HG03442 (cell line): Measurements from ENCODE around the gene TAC3.
"Not testable (repeated sequence)": the region's sequence is repeated elsewhere in the genome, so short reads cannot be mapped to it uniquely, and the experiment has no call there.

Source experiments
- ATAC-seq: cut with Tn5 transposase; IDR thresholded peaks from one replicate; pipeline ENCODE4 v1.9.1; 2021; ENCODE audit warnings: mild to moderate bottlenecking, moderate library complexity; ENCODE audit not compliant: unreplicated experiment

Gene TAC3

DNA sequence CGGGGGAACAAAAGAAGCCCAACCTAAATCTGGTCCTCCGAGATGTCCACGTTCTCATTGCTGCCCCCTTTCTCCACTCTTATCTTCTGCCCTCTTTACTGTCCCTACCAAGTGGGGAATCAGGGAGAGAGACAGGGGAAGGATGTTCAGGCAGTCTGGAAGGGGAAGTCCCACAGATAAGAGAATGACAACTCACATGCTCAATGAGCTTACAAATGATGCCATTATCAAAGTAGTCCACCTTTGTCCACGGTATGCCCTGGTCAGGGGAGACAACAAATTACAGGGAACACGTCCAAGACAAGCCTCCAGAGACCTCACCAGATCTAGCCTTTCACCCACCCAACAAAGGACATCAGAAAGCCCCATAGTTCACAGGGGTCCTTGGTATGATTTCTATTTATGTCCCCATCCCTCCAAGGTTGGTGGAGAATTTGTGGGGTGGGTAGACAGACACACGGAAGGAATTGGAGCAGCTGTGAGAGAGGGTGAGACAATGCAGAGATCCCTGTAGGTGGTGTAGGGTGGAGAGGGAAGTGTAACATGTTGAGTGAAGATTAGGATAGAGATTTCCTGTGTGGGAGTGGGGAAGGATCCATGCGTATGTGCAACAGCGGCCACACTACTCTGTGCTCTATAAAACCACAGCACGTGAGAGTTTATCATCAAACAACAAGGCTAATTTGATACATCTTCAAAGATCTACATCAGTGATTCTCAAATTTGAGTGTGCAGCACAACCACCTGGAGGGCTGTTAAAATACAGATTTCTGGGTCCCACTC lies 22.9 kb upstream of the TAC3 start:
- no peak for ATAC-seq

DNA sequence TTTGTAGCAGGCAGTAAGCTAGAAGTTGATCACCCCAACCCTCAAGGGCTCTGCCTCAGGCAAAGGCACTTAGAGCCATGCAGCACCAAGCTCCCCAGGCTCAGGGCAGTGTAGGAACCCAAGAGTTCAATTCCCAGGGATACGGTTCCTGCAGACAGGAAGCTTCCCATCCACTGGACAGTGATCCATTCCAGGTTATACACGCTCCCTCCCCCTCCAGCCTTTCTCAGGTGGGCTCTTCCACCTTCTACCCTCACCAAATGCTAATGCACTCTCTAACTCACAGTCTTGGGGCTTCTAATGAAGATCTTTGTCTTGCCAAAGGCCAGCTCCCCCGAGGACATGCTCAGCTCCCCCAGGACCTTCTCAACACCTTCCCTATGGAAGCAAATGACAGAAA lies 20.9 kb upstream of the TAC3 start:
- ATAC-seq, result no peak

DNA sequence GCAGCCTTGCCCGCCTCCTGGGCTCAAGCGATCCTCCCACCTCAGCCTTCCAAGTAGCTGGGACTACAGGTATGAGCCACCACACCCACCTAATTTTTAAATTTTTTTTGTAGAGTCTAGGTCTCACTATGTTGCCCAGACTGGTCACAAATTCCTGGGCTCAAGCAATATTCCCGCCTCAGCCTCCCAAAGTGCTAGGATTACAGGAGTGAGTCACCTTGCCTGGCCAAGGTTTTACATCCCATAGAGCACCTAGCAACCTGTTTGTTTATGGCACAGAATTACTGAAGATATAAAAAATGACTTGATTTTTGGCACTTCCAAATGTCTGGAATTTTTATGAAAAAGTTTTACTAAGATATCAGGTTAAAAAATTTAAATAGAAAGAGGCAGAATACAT lies 17.1 kb upstream of the TAC3 start:
- no peak for ATAC-seq

DNA sequence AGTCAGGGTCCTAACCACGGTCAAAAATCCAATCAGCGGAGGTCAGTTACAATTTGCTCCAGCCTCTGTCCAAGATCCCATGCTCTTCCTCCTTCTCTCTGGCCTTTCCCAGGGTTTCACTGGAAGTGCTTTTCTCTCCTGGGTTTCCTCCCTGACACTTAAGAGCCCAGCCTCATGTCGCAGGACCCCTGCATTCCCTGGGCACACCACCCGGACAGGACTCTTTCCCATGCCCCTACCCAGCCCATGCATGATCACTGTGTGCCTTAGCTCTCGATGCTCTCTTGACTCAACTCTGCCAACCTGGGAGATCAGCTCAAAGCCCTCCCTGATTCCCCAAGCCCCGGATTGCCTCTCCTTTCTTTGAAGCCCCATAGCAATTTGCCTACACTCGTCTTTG lies 15.5 kb upstream of the TAC3 start:
- no peak for ATAC-seq

DNA sequence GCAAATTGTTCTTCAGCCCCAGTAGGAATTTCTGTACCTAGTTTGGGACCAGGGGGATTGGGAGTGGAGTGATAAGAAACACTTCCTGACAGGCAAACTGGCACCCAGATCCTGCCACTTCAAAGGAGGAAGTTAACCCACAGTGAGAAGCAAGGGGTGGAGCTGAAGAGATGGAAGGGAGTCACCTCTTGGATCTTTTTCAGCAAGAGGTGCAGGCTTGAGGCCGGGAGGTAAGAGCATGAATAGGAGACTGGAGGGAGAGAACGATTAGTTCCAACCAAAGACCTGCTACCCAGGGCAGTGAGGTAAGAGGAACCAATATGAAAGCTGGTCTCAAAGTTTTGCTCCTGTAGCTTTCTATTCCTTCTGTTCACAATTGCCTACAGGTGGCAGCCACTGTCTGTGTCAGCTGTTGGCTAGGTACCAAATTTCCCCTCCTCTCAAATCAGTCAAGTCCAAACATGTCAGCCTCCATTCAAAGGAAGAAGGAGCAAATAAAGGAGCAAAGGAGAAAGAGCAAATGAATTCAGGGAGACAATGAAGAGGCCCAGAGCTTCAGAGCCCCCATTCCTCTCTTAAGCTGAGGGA lies 14.9 kb upstream of the TAC3 start:
- ATAC-seq, result no peak

DNA sequence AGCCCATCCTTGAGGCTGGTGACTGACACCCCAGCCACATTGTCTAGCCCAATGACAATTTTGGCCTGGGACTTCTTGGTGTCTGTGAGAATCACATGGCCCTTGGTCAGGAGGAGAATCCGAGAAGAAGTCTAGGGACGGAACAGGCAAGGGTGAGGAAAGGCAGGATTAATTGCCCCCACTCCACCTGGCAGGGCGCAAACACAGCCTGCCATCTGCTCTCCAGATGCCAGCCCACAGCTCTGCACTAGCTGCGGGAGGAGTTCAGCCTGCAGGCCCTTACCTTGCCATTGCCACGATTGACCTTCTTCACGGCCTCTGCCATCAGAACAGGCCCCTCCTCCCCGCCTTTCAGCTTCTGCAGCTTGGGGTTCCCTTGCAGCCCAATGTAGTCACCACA lies 13.1 kb upstream of the TAC3 start:
- ATAC-seq, result no peak

DNA sequence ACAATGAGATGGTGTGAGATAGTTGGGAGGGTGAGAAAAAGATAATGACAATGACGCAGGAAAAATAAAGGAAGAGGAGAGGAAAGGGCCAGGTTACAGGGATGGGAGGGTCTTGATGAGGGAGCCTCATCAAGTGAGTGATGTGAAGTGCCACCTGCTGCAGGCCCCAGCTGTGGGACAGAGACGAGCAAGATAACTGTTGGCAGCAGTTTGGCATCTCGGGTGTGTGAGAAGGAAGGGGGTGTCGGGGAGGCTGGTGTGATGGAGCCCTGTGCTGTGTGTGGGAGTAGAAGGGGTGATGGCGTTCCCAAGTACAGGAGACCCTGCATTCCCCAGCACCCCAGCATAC lies 11.4 kb upstream of the TAC3 start:
- no peak for ATAC-seq

DNA sequence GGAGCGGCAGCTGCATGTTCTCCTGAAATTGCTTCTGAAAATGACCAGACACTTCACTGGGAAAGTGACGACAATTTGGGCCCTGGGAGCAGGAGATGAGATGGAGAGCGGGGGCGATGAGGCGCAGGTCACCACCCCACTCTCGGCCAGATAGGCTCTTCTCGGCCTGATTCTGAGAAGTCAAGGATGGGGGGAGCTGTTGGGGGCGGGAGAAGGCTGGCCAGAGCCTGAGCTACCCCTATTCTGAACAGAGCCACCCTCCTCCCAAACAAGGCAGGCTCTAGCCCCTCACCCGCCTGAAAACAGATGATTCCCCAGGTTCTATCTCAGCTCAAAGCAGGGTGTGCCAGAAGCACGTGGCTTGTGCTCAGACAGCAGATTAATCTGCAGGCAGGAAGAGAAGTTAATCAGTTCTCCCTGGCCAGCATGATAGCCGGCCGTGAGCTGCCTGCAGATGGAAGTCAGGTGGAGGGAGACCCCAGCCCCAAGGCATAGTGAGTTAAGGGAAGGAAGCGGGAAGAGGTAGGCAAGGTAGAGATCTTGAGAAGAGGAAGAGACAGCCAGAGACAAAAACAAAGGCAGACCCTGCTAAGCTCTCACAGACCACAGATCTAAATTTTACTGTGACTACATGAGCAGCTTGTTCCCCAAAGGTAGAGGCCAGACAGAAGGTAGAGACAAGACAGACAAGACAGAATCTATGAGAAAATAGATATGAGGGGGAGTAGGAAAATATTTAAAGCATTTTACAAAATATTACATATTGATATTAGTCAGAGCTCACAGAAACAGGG lies 10.9 kb upstream of the TAC3 start:
- no peak for ATAC-seq

DNA sequence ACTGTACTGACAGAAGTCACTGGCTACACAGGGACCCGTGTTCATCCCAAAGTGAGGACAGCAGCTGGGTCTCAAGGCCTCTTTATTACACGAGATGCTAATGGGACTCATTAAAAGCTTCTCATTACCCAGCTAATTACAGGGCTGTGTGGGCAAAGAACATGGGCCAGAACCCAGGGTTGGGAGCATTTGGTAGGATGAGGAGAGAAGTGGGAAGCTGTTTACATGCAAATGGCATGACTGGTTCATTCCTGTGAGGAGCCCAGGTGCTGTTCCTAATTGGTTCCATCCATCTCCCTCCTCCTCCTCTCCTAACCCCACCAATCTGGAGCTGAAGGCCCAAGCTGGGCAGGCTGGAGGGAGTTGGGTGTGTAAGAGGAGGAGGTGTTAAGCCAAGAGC lies 8.9 kb upstream of the TAC3 start:
- no peak for ATAC-seq

DNA sequence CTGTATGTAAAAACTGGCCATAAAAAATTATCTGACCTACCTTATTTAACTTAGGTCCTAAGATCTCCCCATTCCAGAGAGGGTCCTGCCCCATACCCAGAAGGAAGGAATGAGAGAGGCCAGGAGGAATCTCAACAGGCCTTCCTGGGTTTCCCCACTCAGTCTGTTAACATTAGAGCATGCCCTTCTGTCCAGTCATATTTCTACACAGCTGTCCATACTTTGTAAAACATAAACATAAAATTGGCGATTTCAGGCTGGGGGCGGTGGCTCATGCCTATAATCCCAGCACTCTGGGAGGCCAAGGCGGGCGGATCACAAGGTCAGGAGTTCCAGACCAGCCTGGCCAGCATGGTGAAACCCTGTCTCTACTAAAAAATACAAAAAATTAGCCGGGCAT lies 6.0 kb upstream of the TAC3 start:
- ATAC-seq, result not testable (repeated sequence)

DNA sequence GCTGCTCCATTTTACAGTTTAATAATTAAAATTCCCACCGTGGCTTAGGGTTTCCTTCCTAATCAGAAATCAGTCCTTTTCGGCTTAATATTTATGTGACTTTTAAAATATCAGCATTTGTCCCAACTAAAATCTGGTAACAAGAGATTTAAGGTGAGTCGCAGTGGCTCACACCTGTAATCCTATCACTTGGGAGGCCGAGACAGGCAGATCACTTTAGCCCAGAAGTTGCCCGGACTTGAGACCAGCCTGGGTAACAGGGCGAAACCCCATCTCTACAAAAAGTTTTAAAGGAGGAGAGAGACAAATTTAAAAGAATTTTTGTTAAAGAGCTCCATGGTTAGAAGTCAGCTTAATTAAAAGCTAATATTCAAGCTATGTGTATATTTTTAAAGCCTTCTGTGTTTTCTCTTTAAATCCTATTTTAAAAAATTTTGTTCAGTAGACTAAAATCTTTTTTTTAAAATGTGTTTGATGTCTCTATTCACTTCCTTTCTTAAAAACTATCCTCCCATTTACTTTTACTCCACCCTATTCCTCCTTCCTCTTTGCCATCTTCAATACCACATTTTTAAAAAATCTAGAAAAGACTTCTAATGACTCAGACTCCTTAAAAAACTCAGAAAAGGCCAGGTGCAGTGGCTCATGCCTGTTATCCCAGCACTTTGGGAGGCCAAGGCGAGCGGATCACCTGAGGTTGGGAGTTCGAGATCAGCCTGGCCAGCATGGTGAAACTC lies 3.8 kb upstream of the TAC3 start:
- no peak for ATAC-seq

DNA sequence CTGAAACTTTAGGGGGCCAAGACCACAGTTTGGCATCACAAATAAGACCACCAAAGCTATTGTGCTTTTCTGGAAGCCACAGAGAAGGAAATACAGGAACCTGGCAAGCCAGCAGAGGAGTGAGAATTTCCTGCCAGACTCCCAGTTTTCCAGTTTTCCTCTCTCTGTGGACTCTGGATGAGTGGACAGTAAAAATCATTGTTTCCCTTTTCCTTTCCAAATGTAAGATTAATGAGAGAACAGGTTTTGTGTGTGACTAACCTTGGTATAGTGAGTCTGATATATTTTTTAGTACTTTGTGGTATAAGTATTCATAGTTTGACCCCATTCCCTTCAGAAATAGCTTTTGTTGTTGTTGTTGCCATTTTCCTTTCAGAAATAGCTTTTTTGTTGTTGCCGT lies 2.6 kb upstream of the TAC3 start:
- no peak for ATAC-seq

DNA sequence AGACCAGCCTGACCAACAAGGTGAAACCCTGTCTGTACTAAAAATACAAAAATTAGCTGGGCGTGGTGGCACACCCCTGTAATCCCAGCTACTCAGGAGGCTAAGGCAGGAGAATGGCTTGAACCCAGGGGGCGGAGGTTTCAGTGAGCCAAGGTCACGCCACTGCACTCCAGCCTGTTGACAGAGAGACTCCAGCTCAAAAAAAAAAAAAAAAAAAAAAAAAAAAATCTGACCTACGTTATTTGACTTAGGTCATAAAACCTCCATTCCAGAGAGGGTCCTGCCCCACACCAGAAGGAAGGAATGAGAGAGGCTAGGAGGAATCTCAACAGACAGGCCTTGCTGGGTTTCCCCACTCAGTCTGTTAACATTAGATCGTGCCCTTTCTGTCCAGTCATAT lies 2.0 kb upstream of the TAC3 start:
- not testable (repeated sequence) for ATAC-seq

DNA sequence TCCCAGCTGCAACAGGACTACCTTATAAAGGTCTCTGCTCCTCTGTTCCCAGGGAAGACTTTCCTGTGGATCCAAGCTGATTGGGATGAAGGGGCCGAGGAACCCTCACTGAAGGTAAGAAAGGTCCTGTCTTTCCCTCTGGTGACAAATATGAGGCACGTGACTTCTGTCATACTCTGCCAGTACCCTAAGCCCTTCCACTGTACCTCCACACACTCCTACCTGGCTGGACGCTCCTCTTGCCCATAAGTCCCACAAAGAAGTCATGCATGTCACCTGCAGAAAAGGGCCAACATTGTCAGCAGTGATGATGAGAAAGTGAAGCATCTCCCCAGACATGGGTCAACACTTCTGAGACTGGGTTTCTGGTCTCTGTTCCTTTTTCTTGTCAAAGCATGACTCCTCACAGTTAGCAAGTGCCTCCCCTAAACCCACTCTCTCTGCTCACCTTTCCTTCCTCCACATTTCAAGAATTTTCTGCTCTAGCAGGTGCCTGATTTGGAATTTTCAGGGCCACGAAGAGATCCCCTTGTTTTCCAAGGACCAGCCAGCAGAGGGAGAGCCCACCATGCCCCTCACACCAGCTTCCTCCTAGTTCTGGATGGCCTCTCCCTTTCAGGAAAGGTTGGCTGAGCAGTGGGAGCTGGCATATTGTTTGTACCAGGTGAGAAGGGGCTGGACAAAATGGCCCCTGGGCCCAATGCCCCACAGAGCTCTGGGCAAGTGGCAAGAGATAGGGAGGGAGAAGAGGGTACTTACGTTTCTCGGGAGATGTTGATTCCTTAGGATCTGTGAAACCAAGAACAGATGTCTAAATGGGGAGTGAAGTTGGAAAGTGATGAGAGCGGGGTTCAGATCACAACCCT lies 3.5 kb downstream of the TAC3 start:
- no peak for ATAC-seq

DNA sequence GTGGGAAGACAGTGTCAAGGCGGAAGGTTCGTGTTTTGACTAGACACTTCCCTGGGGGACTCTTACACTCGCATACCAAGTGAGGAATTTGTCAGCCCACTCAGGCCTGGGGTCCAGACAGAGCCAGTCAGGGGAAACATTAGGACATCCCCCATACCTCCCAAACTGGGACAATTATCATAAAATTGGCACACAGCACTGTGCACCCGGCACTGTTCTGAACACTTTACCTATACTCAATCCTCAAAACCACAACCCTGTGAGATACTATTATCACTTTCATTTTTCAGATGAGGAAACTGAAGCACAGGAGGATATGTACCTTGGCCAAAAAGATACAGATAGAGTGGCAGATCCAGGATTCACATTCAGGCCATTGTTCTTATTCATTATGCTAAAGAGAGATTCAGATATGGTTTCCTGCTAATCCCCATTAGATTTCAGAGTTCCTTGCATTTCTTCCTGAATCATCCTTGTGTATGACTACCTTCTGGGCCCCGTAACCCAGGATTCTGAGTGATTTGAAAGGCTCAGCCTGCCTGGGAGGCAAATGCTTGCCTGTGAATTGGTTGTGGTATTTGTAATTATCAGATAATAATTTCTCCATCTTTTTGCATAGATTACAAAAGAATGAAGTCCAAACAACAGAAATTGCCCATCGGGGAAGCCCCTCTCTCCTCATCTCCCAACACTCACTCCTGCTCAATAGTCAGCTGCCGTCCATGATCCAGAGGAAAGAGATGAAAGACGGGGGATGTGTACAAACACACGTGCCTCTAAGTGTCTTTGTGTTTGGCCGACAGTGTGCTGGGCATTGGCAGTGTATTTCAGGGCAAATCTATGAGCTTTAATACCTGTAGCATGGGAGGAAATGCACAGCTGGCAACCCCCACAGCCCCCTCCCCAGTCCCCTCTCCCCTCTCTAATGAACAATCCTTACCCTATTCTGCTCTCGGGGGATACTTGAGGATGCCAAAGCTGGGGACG lies 4.6 kb downstream of the TAC3 start:
- no peak for ATAC-seq

DNA sequence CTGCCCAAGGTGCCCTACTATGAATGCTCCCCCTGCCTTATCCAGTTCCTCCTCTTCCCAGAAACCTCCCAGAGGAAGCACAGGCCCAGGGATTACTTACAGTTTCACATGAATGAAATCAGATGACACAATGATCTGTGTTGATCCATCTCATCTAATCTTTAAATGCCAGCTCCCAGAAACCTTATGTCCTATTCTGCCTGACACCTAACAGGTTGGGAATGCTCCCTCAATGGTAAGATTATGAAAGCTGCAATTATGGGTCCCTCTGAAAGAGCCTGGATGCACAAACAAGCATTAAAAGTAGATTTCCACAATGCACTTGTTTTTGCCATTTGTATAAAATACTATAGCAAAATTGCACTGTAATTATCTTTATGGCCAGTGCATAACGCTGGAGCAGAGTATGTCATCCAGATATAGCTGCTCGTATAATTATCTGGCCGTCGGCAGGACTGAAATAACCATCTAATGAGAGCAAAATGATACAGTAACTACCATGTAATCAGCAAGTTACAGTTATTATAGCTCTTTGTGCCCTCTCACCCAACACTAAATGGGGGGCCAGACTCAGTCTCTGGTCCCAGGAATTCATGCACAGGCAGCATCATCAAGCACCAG lies 5.6 kb downstream of the TAC3 start:
- ATAC-seq, result no peak

DNA sequence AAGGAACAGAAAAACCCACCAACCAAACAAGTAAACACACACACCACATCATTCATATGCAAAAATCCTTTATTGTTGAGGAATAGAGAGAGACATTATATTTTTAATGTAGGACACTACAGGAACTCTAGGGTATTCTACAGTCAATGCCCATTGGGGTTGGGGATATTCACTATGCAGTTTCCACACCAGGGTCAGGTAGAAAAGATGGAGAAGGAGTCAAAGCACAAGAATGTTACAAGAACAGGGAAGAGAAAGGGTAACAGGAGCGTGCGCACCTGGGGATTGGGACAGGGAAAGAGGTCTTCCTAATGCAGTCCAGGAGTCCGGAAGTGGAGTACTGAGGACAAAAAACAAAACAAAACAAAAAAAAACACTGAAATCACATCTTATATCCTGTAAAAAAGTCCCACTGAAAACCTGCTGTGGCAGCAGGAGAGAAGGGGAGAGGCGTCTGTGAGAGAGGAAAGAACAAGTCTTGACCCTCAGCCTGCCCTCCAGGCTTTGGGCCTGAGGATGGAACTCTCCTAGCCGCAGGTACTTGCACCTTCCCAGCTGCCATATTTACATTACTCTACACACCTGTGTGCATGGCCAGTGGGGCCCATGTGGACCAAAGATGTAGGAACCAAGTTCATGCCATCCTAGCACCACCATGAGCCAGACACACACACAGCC lies 6.2 kb downstream of the TAC3 start:
- ATAC-seq, result no peak

DNA sequence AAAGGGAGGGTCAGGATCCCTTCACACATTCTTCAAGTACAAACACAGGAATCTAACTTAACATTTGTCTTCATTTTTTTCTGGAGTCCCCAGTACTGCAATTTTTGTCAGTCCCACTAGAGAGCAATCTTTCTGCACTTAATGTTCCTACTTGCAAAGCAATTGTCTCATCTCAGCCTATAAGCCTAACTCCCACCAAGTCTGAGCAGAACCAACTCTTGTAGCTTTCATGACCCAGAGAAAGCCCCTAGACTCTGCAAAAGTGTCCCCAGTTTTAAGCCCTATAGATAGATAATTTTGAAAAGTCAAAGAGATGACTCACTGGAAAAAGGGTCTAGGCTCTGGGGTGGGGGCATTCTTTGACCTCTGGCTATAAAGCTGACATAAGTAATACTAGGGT lies 8.2 kb downstream of the TAC3 start:
- no peak for ATAC-seq
